Panc1 (cell line): ENCODE results near the gene LTA4H. TPM values are rescaled to one million over a fixed set of nuclear protein-coding genes. Genes with fewer than 3 reads are reported as not detected.

Experiments
- ATAC-seq: fragments of 200-7000 bp; cut with Tn5 transposase; 2 replicates; pipeline ENCODE4 v1.9.1; 2020; ENCODE audit warnings: mild to moderate bottlenecking, moderate library complexity
- BruUV-seq: library from RNA; stranded (reverse); fragments of 400-500 nt; replicated peaks from 2 replicates; lab custom pipeline; 2021; lab: Mats Ljungman, UMichigan
- CTCF ChIA-PET: fragments of 300-600 bp; sonication (Branson Sonifier 250); formaldehyde crosslinking; loops from one replicate; lab custom pipeline; 2022; ENCODE audit warnings: antibody characterized with exemption; lab: Charles Lee
- POLR2A ChIA-PET: fragments of 300-600 bp; sonication (Branson Sonifier 250); formaldehyde crosslinking; loops from one replicate; lab custom pipeline; 2022; ENCODE audit warnings: antibody characterized with exemption; lab: Charles Lee
- DNase-seq: peaks from one replicate; pipeline ENCODE4 v3.0.0-alpha.2; 2010; ENCODE audit warnings: low read depth, low spot score
- H3K27ac ChIP-seq: 2 replicates; pipeline ENCODE4 v1.5.1; 2011; ENCODE audit warnings: mild to moderate bottlenecking, low read length, inconsistent platforms
- H3K27me3 ChIP-seq: fragments of 200-500 bp; sonication (Bioruptor generic); 2 replicates; pipeline ENCODE4 v1.6.0; 2014; ENCODE audit warnings: low read length, inconsistent platforms; ENCODE audit not compliant: control insufficient read depth, insufficient read depth
- H3K36me3 ChIP-seq: fragments of 200-500 bp; sonication (Bioruptor generic); 2 replicates; pipeline ENCODE4 v1.5.1; 2014; ENCODE audit warnings: inconsistent platforms, mild to moderate bottlenecking, low read length, moderate library complexity; ENCODE audit not compliant: control insufficient read depth, insufficient read depth
- H3K4me1 ChIP-seq: 2 replicates; pipeline ENCODE4 v1.5.1; 2011; ENCODE audit warnings: inconsistent platforms, mild to moderate bottlenecking, low read length, moderate library complexity; ENCODE audit not compliant: control insufficient read depth, insufficient read depth
- H3K4me3 ChIP-seq, 2 experiments: 2 replicates each; pipeline ENCODE4 v1.5.1; 2011 to 2012; ENCODE audit warnings: low read depth in 2 of 2, low read length in 2 of 2, mild to moderate bottlenecking in 2 of 2, inconsistent platforms in 1 of 2, moderate library complexity in 1 of 2
- H3K9me3 ChIP-seq: fragments of 200-500 bp; sonication (Bioruptor generic); 2 replicates; pipeline ENCODE4 v1.5.1; 2014; ENCODE audit warnings: low read depth, mild to moderate bottlenecking, inconsistent platforms, low read length, moderate library complexity; ENCODE audit not compliant: control insufficient read depth, insufficient read depth
- CTCF ChIP-seq: fragments of 450-650 bp; IDR thresholded peaks from 2 replicates; pipeline ENCODE4 v1.5.1; 2017; ENCODE audit warnings: mild to moderate bottlenecking
- POLR2AphosphoS5 ChIP-seq: IDR thresholded peaks from 2 replicates; pipeline ENCODE4 v1.6.1; 2012; ENCODE audit warnings: mild to moderate bottlenecking, low read depth, low read length, moderate library complexity
- REST ChIP-seq, 2 experiments: IDR thresholded peaks; 2 replicates each; pipeline ENCODE4 v1.6.1; 2011 to 2012; ENCODE audit warnings: low read depth in 2 of 2, control low read depth in 1 of 2, low read length in 1 of 2, mild to moderate bottlenecking in 1 of 2, moderate library complexity in 1 of 2; ENCODE audit not compliant: insufficient read depth in 1 of 2
- SIN3A ChIP-seq: IDR thresholded peaks from 2 replicates; pipeline ENCODE4 v1.6.1; 2012; ENCODE audit warnings: low read depth, mild to moderate bottlenecking, low read length, moderate library complexity, borderline replicate concordance; ENCODE audit not compliant: insufficient read depth
- TCF7L2 ChIP-seq: IDR thresholded peaks from 2 replicates; pipeline ENCODE4 v1.6.1; 2011; ENCODE audit warnings: mild to moderate bottlenecking, low read depth, low read length, inconsistent platforms
- in situ Hi-C: cut with HindIII; loops from 2 replicates; pipeline ENCODE4 v1.10.0; 2016; ENCODE audit warnings: low sequenced_read_pairs, low pct_unique_long_range_greater_than_20kb
- intact Hi-C: fragments of 100-400 bp; cut with micrococcal nuclease; formaldehyde crosslinking; loops from one replicate; pipeline ENCODE4 v1.10.0; 2022; ENCODE audit not compliant: unreplicated experiment
- total RNA-seq: library from RNA; stranded (reverse); gene quantifications from one replicate; pipeline ENCODE4 v1.2.1, GENCODE V29; 2021; ENCODE audit not compliant: unreplicated experiment

The LTA4H gene
- total RNA-seq, 1 experiment from 2014 or later: 59.6 TPM

- intact Hi-C loops: no loop called here
- Histone ChIP-seq H3K9me3 (no peaks in the 10 kb centered on the region), H3K27me3 (no peaks in the 10 kb centered on the region), H3K4me1 (no peaks in the 10 kb centered on the region), H3K27ac (no peak overlapping the region), H3K36me3 (peaks cover 10% of the 10 kb centered on the region; the same call in 1 of the 2 replicates), H3K4me3 (no peak overlapping the region)
- in situ Hi-C loops: no loop called here
- POLR2A ChIA-PET: interaction anchor here (0.6 kb wide), 1 partner anchor 11 kb away, joined by 4 read pairs; no protein-coding TSS in a partner anchor
- ATAC-seq (no peak), DNase-seq (no peak)
- TF ChIP-seq TCF7L2 (no peak), SIN3A (no peak), CTCF (no peak), REST (IDR thresholded peaks at IDR 0.05; ENCODE audit: insufficient read depth in 1 of 2, low read depth in 2 of 2, low read length in 1 of 2) (no peak), POLR2AphosphoS5 (no peak)
- no TSS peak for BruUV-seq
- CTCF ChIA-PET: no interaction called here
These were observed 34.5 kb downstream of the LTA4H start for GRCh38 chr12:96000858-96001257.

GRCh38 chr12:95999484-95999883 is 35.9 kb downstream of the LTA4H start:
- intact Hi-C loops (loop anchor here (5.0 kb wide), 1 partner anchor 82 kb away; no protein-coding TSS in a partner anchor), in situ Hi-C loops (no loop called here)
- ChIA-PET POLR2A (no interaction called here), CTCF (interaction anchor here (0.6 to 2.3 kb wide), 5 partner anchors 21 to 421 kb away, joined by 3 to 9 read pairs (median 7); no protein-coding TSS in a partner anchor)
- TF ChIP-seq POLR2AphosphoS5: no peak
- TF ChIP-seq REST (IDR thresholded peaks at IDR 0.05; ENCODE audit: insufficient read depth in 1 of 2, low read depth in 2 of 2, low read length in 1 of 2): no peak
- TF ChIP-seq SIN3A: no peak
- TF ChIP-seq TCF7L2: no peak
- TF ChIP-seq CTCF: no peak
- Histone ChIP-seq H3K4me3 (no peak overlapping the region), H3K27ac (no peak overlapping the region), H3K27me3 (no peaks in the 10 kb centered on the region), H3K36me3 (peaks cover 7% of the 10 kb centered on the region; the same call in 1 of the 2 replicates), H3K9me3 (no peaks in the 10 kb centered on the region), H3K4me1 (no peaks in the 10 kb centered on the region)
- DNase-seq: no peak
- no peak for ATAC-seq
- no TSS peak for BruUV-seq
